K562 (cell line): ENCODE results near the gene CCDC85C. TPM values are rescaled to one million over a fixed set of nuclear protein-coding genes. Genes with fewer than 3 reads are reported as not detected.
A peak's percentile ranks its signal among the peaks of the same experiment; 100 is the strongest.

Experiments used
- ATAC-seq: fragments of 200-7000 bp; cut with Tn5 transposase; 3 replicates; pipeline ENCODE4 v1.9.1; 2020; ENCODE audit warnings: moderate library complexity
- BruUV-seq: library from RNA; stranded (reverse); fragments of 400-500 nt; replicated peaks from 2 replicates; lab custom pipeline; 2021; lab: Mats Ljungman, UMichigan
- CTCF ChIA-PET: fragments of 300-600 bp; formaldehyde crosslinking; extraction: SDS; loops from one replicate; lab custom pipeline; 2021; ENCODE audit warnings: low intra/inter-chr PET ratio; lab: Yijun Ruan, JAX
- POLR2A ChIA-PET: fragments of 300-600, 350-650 bp; sonication (Branson Sonifier 250); formaldehyde crosslinking; extraction: SDS; loops from one replicate; lab custom pipeline; 2021; ENCODE audit warnings: antibody characterized with exemption, inconsistent platforms; lab: Yijun Ruan, JAX
- DNase-seq, 4 experiments: peaks; one replicate each; pipeline versions ENCODE4 v3.0.0 to v3.0.0-alpha.2; 2011 to 2018; ENCODE audit warnings: low spot score in 3 of 4, mixed read lengths in 3 of 4; ENCODE audit errors: extremely low read depth in 1 of 4
- FAIRE-seq: peaks from 2 replicates; lab custom pipeline; 2011; peaks lifted over from hg19 to GRCh38; lab: Jason Lieb, UNC
- H2AFZ ChIP-seq: 2 replicates; pipeline ENCODE4 v1.6.0; 2011; ENCODE audit warnings: low read depth, low read length, control low read depth, inconsistent platforms
- H3K27ac ChIP-seq: fragments of 200-600 bp; 3 replicates; pipeline ENCODE4 v1.8.0; 2011; ENCODE audit warnings: low read depth, mild to moderate bottlenecking, control low read depth, inconsistent platforms, low read length, moderate library complexity, mixed read lengths; ENCODE audit errors: extremely low read depth
- H3K27me3 ChIP-seq, 2 experiments: fragments of 300-600 bp in 1 of 2; 2 replicates in 1 of 2; 3 replicates in 1 of 2; pipeline versions ENCODE4 v1.6.0 to v1.8.0; 2011; ENCODE audit warnings: inconsistent platforms in 2 of 2, low read length in 2 of 2, mild to moderate bottlenecking in 1 of 2, mixed read lengths in 1 of 2, moderate library complexity in 1 of 2; ENCODE audit not compliant: control insufficient read depth in 2 of 2, insufficient read depth in 2 of 2
- H3K36me3 ChIP-seq: fragments of 300-600 bp; 3 replicates; pipeline ENCODE4 v1.8.0; 2011; ENCODE audit warnings: mild to moderate bottlenecking, low read length, inconsistent platforms; ENCODE audit not compliant: control insufficient read depth, insufficient read depth
- H3K4me1 ChIP-seq, 2 experiments: fragments of 200-600 bp in 1 of 2; replicated peaks in 1 of 2; 2 replicates in 1 of 2; 3 replicates in 1 of 2; pipeline versions ENCODE4 v1.5.1 to v1.8.0; 2011; ENCODE audit warnings: inconsistent platforms in 2 of 2, low read length in 2 of 2, mild to moderate bottlenecking in 1 of 2, mixed read lengths in 1 of 2, moderate library complexity in 1 of 2; ENCODE audit not compliant: control insufficient read depth in 2 of 2, insufficient read depth in 2 of 2
- H3K4me2 ChIP-seq: 2 replicates; pipeline ENCODE4 v1.6.1; 2011; ENCODE audit warnings: low read length, control low read depth, inconsistent platforms, mixed read lengths; ENCODE audit not compliant: insufficient read depth
- H3K4me3 ChIP-seq: fragments of 200-600 bp; sonication (generic), shearing (Covaris generic); 2 replicates; pipeline ENCODE4 v1.5.1; 2016; ENCODE audit warnings: control low read depth, inconsistent platforms
- H3K79me2 ChIP-seq: fragments of 200-600 bp; 3 replicates; pipeline ENCODE4 v1.8.0; 2011; ENCODE audit warnings: low read length, inconsistent platforms; ENCODE audit not compliant: control insufficient read depth, insufficient read depth
- H3K9ac ChIP-seq, 2 experiments: 2 replicates each; pipeline versions ENCODE4 v1.6.0 to v1.6.1; 2011; ENCODE audit warnings: low read depth in 2 of 2, low read length in 2 of 2, control low read depth in 1 of 2, inconsistent platforms in 1 of 2, mild to moderate bottlenecking in 1 of 2, mixed read lengths in 1 of 2; ENCODE audit not compliant: insufficient read depth in 1 of 2
- H3K9me1 ChIP-seq: one replicate; pipeline ENCODE4 v1.6.0; 2011; ENCODE audit warnings: inconsistent platforms, mild to moderate bottlenecking, low read length, moderate library complexity; ENCODE audit not compliant: control insufficient read depth, insufficient read depth
- H3K9me3 ChIP-seq: replicated peaks from 2 replicates; pipeline ENCODE4 v1.5.1; 2011; ENCODE audit warnings: low read depth, low read length, inconsistent platforms; ENCODE audit not compliant: control insufficient read depth, insufficient read depth
- H4K20me1 ChIP-seq: replicated peaks from 2 replicates; pipeline ENCODE4 v1.6.1; 2011; ENCODE audit warnings: low read length, inconsistent platforms, mixed read lengths; ENCODE audit not compliant: control insufficient read depth, insufficient read depth
- ATF4 ChIP-seq: fragments of 450-650 bp; formaldehyde crosslinking; IDR thresholded peaks from 2 replicates; pipeline ENCODE4 v1.4.0; 2022; ENCODE audit warnings: mild to moderate bottlenecking, moderate library complexity
- BRD4 ChIP-seq: fragments of 200-600 bp; sonication (generic); IDR thresholded peaks from 2 replicates; pipeline ENCODE4 v1.6.1; 2017; ENCODE audit warnings: inconsistent platforms
- CEBPB ChIP-seq: fragments of 450-650 bp; IDR thresholded peaks from 2 replicates; pipeline ENCODE4 v1.6.1; 2016; ENCODE audit warnings: missing genetic modification characterization, missing compliant biosample characterization
- CTCFL ChIP-seq: IDR thresholded peaks from 2 replicates; pipeline ENCODE4 v1.6.1; 2011; ENCODE audit warnings: borderline replicate concordance, low read depth, mild to moderate bottlenecking, moderate library complexity, low read length; ENCODE audit not compliant: insufficient read depth, poor library complexity, severe bottlenecking
- GATA2 ChIP-seq: sonication (generic); formaldehyde crosslinking; IDR thresholded peaks from 2 replicates; pipeline ENCODE4 v1.4.0; 2020; ENCODE audit warnings: mild to moderate bottlenecking, missing genetic modification reagents
- POLR2H ChIP-seq: IDR thresholded peaks from 2 replicates; pipeline ENCODE4 v1.6.1; 2016; ENCODE audit warnings: missing genetic modification characterization, low read depth, mild to moderate bottlenecking, control low read depth, missing compliant biosample characterization, moderate library complexity
- RERE ChIP-seq: sonication (generic); formaldehyde crosslinking; IDR thresholded peaks from 2 replicates; pipeline ENCODE4 v1.8.0; 2023; ENCODE audit warnings: missing genetic modification reagents, mild to moderate bottlenecking, borderline replicate concordance
- SREBF2 ChIP-seq: sonication (generic); formaldehyde crosslinking; IDR thresholded peaks from 2 replicates; pipeline ENCODE4 v1.4.0; 2020; ENCODE audit warnings: mild to moderate bottlenecking, missing genetic modification reagents
- TCFL5 ChIP-seq: fragments of 250-450 bp; sonication (Bioruptor Pico); conservative IDR thresholded peaks from 2 replicates; pipeline ENCODE4 v1.6.1; 2021; ENCODE audit warnings: mild to moderate bottlenecking, moderate library complexity, matching md5 sums
- XRCC4 ChIP-seq: IDR thresholded peaks from one replicate; pipeline ENCODE4 v1.6.1; 2011; ENCODE audit not compliant: insufficient read depth, insufficient read length; ENCODE audit errors: extremely low read depth
- ZKSCAN3 ChIP-seq: fragments of 250-450 bp; sonication (Bioruptor Pico); IDR thresholded peaks from 2 replicates; pipeline ENCODE4 v1.4.0; 2020
- ZNF263 ChIP-seq: sonication (generic); formaldehyde crosslinking; IDR thresholded peaks from 2 replicates; pipeline ENCODE4 v1.8.0; 2022; ENCODE audit warnings: mild to moderate bottlenecking, missing genetic modification reagents, borderline replicate concordance
- WGBS: fragments of 100-300 bp; shearing (Covaris generic); methylation state at CpG from one replicate; pipeline ENCODE4 v1.1.6; 2016; ENCODE audit warnings: low coverage, mixed read lengths; ENCODE audit not compliant: insufficient coverage; ENCODE audit errors: missing lambda C conversion rate; 5-methylcytosine and 5-hydroxymethylcytosine counted together
- in situ Hi-C: fragments of 300-500 bp; cut with MboI; formaldehyde crosslinking; loops from 4 replicates; pipeline ENCODE4 v1.15.0; 2018; ENCODE audit warnings: inconsistent platforms, mixed read lengths
- intact Hi-C: fragments of 100-400 bp; cut with micrococcal nuclease; formaldehyde crosslinking; loops from 2 replicates; pipeline ENCODE4 v1.14.2; 2022
- polyA plus RNA-seq, 8 experiments: library from polyadenylated mRNA; depleted of rRNA in 4 of 8; stranded (reverse) in 5 of 8; unstranded in 3 of 8; fragments of >200 nt; fragmentation: Nextera tagmentation in 2 of 8; fragmentation: Illumina TruSeq in 1 of 8; extraction: Ambion mirVana in 2 of 8; extraction: Trizol in 1 of 8; gene quantifications; 2 replicates each; pipeline versions ENCODE4 v1.2.1 to v1.2.3, GENCODE V29; 2011 to 2014; ENCODE audit warnings: inconsistent platforms in 1 of 8, missing spikeins in 1 of 8
- total RNA-seq, 7 experiments: library from RNA; depleted of rRNA in 6 of 7; stranded (reverse); fragments of >200 nt in 6 of 7; fragmentation: Illumina TruSeq in 2 of 7; extraction: Trizol in 2 of 7; gene quantifications; 2 replicates each; pipeline versions ENCODE4 v1.2.1 to v1.2.3, GENCODE V29; 2011 to 2021; ENCODE audit warnings: low replicate concordance in 1 of 7

Gene CCDC85C
- total and polyA plus RNA-seq, 9 of the 15 experiments (the other 6 are each of a cell fraction or from before 2014, with no cell fraction given), result 0.18 to 22.0 (median 6.3) TPM

DNA sequence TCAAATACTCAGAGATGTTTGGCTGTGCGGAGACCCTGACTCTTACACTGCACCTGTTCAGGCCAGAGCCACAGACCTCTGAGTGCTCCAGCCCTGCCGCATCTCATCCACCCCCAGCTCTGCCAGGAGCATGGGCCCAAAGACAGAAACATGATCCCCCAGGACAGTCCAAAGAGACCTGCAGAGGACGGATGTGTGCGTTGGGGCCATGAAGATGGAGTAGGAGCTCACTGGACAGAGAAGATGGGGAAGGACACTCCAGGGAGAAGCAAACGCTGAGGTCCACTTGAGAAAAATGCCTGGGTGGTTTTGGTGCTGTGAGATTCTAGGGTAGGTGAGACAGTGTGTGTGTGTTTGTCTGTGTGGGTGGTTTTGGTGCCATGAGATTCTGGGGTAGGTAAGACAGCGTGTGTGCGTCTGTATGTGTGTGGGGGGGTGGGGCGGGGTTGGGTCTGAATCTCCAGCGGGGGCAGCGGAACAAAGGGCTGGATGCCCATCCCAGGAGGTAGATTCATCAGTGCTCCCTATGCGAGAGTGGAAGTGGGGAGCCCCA is 40.1 kb upstream of the CCDC85C start (continued):
- TF ChIP-seq RERE (CRISPR knock-in tag) (no peak), XRCC4 (no peak), SREBF2 (CRISPR knock-in tag) (no peak)
- TF ChIP-seq, all 486 proteins: peak for 0

DNA sequence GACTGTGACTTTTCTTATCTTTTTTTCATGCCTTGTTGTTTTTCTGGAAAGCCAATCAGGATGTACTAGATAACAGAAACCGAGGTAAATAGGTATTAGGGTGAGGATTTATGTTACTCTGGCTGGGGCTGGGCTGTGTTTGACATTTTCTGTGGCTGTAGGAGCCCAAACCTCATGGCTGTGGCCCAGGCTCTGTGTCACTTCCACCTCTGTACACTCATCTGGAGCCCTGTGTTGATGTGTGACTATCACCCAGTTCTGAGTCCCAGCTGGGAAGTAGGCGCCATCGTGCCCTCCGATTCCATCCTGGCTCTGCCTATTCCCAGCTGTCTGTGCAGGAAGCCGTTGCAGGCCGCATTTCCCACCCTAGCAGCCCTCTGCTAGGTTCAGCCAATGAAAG is 39.3 kb upstream of the CCDC85C start:
- no peaks in the 10 kb centered on the region for H3K79me2 ChIP-seq
- peak; percentile 58 for ATAC-seq
- CTCF ChIA-PET, result no interaction called here
- TF ChIP-seq CTCFL (no peak), TCFL5 (CRISPR knock-in tag) (no peak), GATA2 (no peak), ZKSCAN3 (CRISPR knock-in tag) (no peak), BRD4 (no peak), ZNF263 (CRISPR knock-in tag) (no peak), CEBPB (tag) (no peak), POLR2H (tag) (no peak), ATF4 (CRISPR knock-in tag) (no peak)

More for the DNA sequence above, 39.3 kb upstream of the CCDC85C start:
- intact Hi-C loops, result no loop called here
- H3K27me3 ChIP-seq, result peaks cover 0 to 44% of the 10 kb centered on the region in 2 experiments; a peak in 2 of 5 replicates
- 19% methylated on average over 5 of the region's 6 CpGs for WGBS
- FAIRE-seq, result no peak
- no peaks in the 10 kb centered on the region for H3K9me3 ChIP-seq
- BruUV-seq, result no TSS peak
- POLR2A ChIA-PET, result no interaction called here
- H2AFZ ChIP-seq, result no peak overlapping the region
- no peaks in the 10 kb centered on the region for H3K36me3 ChIP-seq
- no peaks in the 10 kb centered on the region for H3K9me1 ChIP-seq
- H3K4me2 ChIP-seq, result no peak overlapping the region
- in situ Hi-C loops, result no loop called here
- H3K27ac ChIP-seq, result no peak overlapping the region
- H3K9ac ChIP-seq, result peak overlapping the region in 1 of 2 experiments; percentile 68; a peak in 2 of 4 replicates
- DNase-seq, result peak in 1 of 4 experiments; percentile 16
- H3K4me3 ChIP-seq, result no peak overlapping the region
- peaks cover 7% of the 10 kb centered on the region; the same call in 1 of the 2 replicates for H4K20me1 ChIP-seq
- H3K4me1 ChIP-seq, result peaks cover 0 to 7% of the 10 kb centered on the region in 2 experiments; a peak in 3 of 5 replicates
